IMR-90 (cell line): Measurements from ENCODE around the gene LRRN2. TPM values are rescaled to one million over a fixed set of nuclear protein-coding genes. Genes with fewer than 3 reads are reported as not detected.

ENCODE experiments used
- ATAC-seq: fragments of 200-7000 bp; cut with Tn5 transposase; 2 replicates; pipeline ENCODE4 v1.9.1; 2020; ENCODE audit warnings: low read depth, mild to moderate bottlenecking, moderate library complexity
- BruUV-seq: library from RNA; stranded (reverse); fragments of 400-500 nt; replicated peaks from 2 replicates; lab custom pipeline; 2021; lab: Mats Ljungman, UMichigan
- CTCF ChIA-PET: fragments of 300-600 bp; formaldehyde crosslinking; extraction: SDS; loops from one replicate; lab custom pipeline; 2021; ENCODE audit warnings: antibody characterized with exemption; lab: Yijun Ruan, JAX
- POLR2A ChIA-PET: fragments of 300-600 bp; sonication (Branson Sonifier 250); formaldehyde crosslinking; loops from one replicate; lab custom pipeline; 2022; ENCODE audit warnings: antibody characterized with exemption; ENCODE audit not compliant: unreplicated experiment; lab: Charles Lee
- DNase-seq: peaks from one replicate; pipeline ENCODE4 v3.0.0; 2013
- H2AFZ ChIP-seq: replicated peaks from 2 replicates; pipeline ENCODE3; 2013; ENCODE audit warnings: low read length, mild to moderate bottlenecking; ENCODE audit not compliant: poor library complexity
- H2AK5ac ChIP-seq: 2 replicates; pipeline ENCODE4 v1.6.1; 2013; ENCODE audit warnings: low read depth, low read length, inconsistent platforms
- H2AK9ac ChIP-seq: replicated peaks from 2 replicates; pipeline ENCODE3; 2013; ENCODE audit warnings: mild to moderate bottlenecking, low read depth, low read length, moderate library complexity; ENCODE audit not compliant: poor library complexity
- H2BK120ac ChIP-seq: 2 replicates; pipeline ENCODE4 v1.6.1; 2013; ENCODE audit warnings: low read depth, low read length, inconsistent platforms
- H2BK15ac ChIP-seq: 3 replicates; pipeline ENCODE4 v1.6.1; 2013; ENCODE audit warnings: low read depth, low read length, inconsistent platforms
- H2BK20ac ChIP-seq: 2 replicates; pipeline ENCODE4 v1.6.1; 2013; ENCODE audit warnings: low read depth, mild to moderate bottlenecking, inconsistent platforms, low read length, moderate library complexity
- H2BK5ac ChIP-seq: 2 replicates; pipeline ENCODE4 v1.6.1; 2013; ENCODE audit warnings: mild to moderate bottlenecking, low read depth, low read length, inconsistent platforms; ENCODE audit not compliant: poor library complexity, severe bottlenecking
- H3K14ac ChIP-seq: replicated peaks from 2 replicates; pipeline ENCODE4 v1.6.1; 2013; ENCODE audit warnings: low read depth, low read length, inconsistent platforms
- H3K18ac ChIP-seq: 2 replicates; pipeline ENCODE4 v1.6.1; 2013; ENCODE audit warnings: low read depth, low read length, control low read depth
- H3K23ac ChIP-seq: 2 replicates; pipeline ENCODE4 v1.6.1; 2013; ENCODE audit warnings: low read depth, low read length, inconsistent platforms
- H3K27ac ChIP-seq: 2 replicates; pipeline ENCODE4 v1.5.1; 2013; ENCODE audit warnings: mild to moderate bottlenecking, control low read depth, low read length; ENCODE audit not compliant: insufficient read depth
- H3K27me3 ChIP-seq: 2 replicates; pipeline ENCODE4 v1.6.1; 2013; ENCODE audit warnings: low read length; ENCODE audit not compliant: control insufficient read depth, insufficient read depth
- H3K36me3 ChIP-seq: 2 replicates; pipeline ENCODE4 v1.6.1; 2013; ENCODE audit warnings: low read length, mixed read lengths; ENCODE audit not compliant: control insufficient read depth, insufficient read depth
- H3K4ac ChIP-seq: 2 replicates; pipeline ENCODE4 v1.6.1; 2013; ENCODE audit warnings: low read depth, low read length, inconsistent platforms
- H3K4me1 ChIP-seq: 2 replicates; pipeline ENCODE4 v1.6.1; 2013; ENCODE audit warnings: low read length, mixed read lengths; ENCODE audit not compliant: control insufficient read depth, insufficient read depth
- H3K4me2 ChIP-seq: 2 replicates; pipeline ENCODE4 v1.6.1; 2013; ENCODE audit warnings: low read depth, mild to moderate bottlenecking, control low read depth, low read length, moderate library complexity
- H3K4me3 ChIP-seq: 2 replicates; pipeline ENCODE4 v1.5.1; 2013; ENCODE audit warnings: low read depth, mild to moderate bottlenecking, control low read depth, low read length, moderate library complexity; ENCODE audit not compliant: insufficient read depth
- H3K56ac ChIP-seq: 2 replicates; pipeline ENCODE4 v1.6.1; 2013; ENCODE audit warnings: low read length, inconsistent platforms; ENCODE audit not compliant: insufficient read depth; ENCODE audit errors: extremely low read depth
- H3K79me1 ChIP-seq, 2 experiments: 2 replicates each; pipeline ENCODE4 v1.6.1; 2013; ENCODE audit warnings: low read length in 2 of 2, inconsistent platforms in 1 of 2, low read depth in 1 of 2
- H3K9ac ChIP-seq: 2 replicates; pipeline ENCODE4 v1.6.1; 2013; ENCODE audit warnings: low read depth, low read length, control low read depth
- H3K9me1 ChIP-seq: 2 replicates; pipeline ENCODE4 v1.6.1; 2013; ENCODE audit warnings: low read length, inconsistent platforms; ENCODE audit not compliant: insufficient read depth
- H3K9me3 ChIP-seq: 2 replicates; pipeline ENCODE4 v1.6.1; 2013; ENCODE audit warnings: low read length; ENCODE audit not compliant: control insufficient read depth, insufficient read depth
- H4K20me1 ChIP-seq: 2 replicates; pipeline ENCODE4 v1.6.1; 2013; ENCODE audit warnings: low read length, inconsistent platforms; ENCODE audit not compliant: insufficient read depth
- H4K5ac ChIP-seq: 2 replicates; pipeline ENCODE4 v1.6.1; 2013; ENCODE audit warnings: mild to moderate bottlenecking, low read depth, low read length, control low read depth
- H4K8ac ChIP-seq, 2 experiments: 2 replicates each; pipeline ENCODE4 v1.6.1; 2013; ENCODE audit warnings: low read depth in 2 of 2, low read length in 2 of 2, control low read depth in 1 of 2, inconsistent platforms in 1 of 2
- H4K91ac ChIP-seq: 2 replicates; pipeline ENCODE4 v1.6.1; 2013; ENCODE audit warnings: low read depth, low read length, inconsistent platforms; ENCODE audit not compliant: insufficient read depth
- CEBPB ChIP-seq: IDR thresholded peaks from 2 replicates; pipeline ENCODE4 v1.6.1; 2012; ENCODE audit warnings: low read depth, low read length, improper control_type of control experiment
- CHD1 ChIP-seq: IDR thresholded peaks from 2 replicates; pipeline ENCODE4 v1.6.1; 2012; ENCODE audit warnings: low read depth, low read length, improper control_type of control experiment
- FOS ChIP-seq: fragments of 150-350 bp; IDR thresholded peaks from 2 replicates; pipeline ENCODE4 v1.6.1; 2016; ENCODE audit warnings: low read depth, low read length
- MAFK ChIP-seq: IDR thresholded peaks from 2 replicates; pipeline ENCODE4 v1.6.1; 2012; ENCODE audit warnings: low read depth, low read length, improper control_type of control experiment
- MAZ ChIP-seq: IDR thresholded peaks from 2 replicates; pipeline ENCODE4 v1.6.1; 2012; ENCODE audit warnings: low read depth, mild to moderate bottlenecking, low read length, improper control_type of control experiment, moderate library complexity, borderline replicate concordance
- MXI1 ChIP-seq: IDR thresholded peaks from 2 replicates; pipeline ENCODE4 v1.6.1; 2012; ENCODE audit warnings: low read depth, mild to moderate bottlenecking, low read length, moderate library complexity, borderline replicate concordance
- NFE2L2 ChIP-seq: fragments of 150-350 bp; IDR thresholded peaks from 2 replicates; pipeline ENCODE4 v1.6.1; 2016; ENCODE audit warnings: low read depth, mild to moderate bottlenecking, low read length
- POLR2A ChIP-seq: IDR thresholded peaks from 2 replicates; pipeline ENCODE4 v1.6.1; 2012; ENCODE audit warnings: mild to moderate bottlenecking, low read depth, low read length
- RAD21 ChIP-seq: IDR thresholded peaks from 2 replicates; pipeline ENCODE4 v1.6.1; 2012; ENCODE audit warnings: low read length, improper control_type of control experiment
- RCOR1 ChIP-seq: IDR thresholded peaks from 2 replicates; pipeline ENCODE4 v1.6.1; 2012; ENCODE audit warnings: mild to moderate bottlenecking, low read length, improper control_type of control experiment; ENCODE audit not compliant: insufficient replicate concordance
- RFX5 ChIP-seq: IDR thresholded peaks from 2 replicates; pipeline ENCODE4 v1.8.0; 2012; ENCODE audit warnings: low read depth, mild to moderate bottlenecking, low read length, moderate library complexity
- SMC3 ChIP-seq: fragments of 150-350 bp; IDR thresholded peaks from 2 replicates; pipeline ENCODE4 v1.6.1; 2016; ENCODE audit warnings: low read depth, mild to moderate bottlenecking, antibody characterized with exemption, low read length, moderate library complexity
- USF2 ChIP-seq: fragments of 150-350 bp; IDR thresholded peaks from 2 replicates; pipeline ENCODE4 v1.6.1; 2017; ENCODE audit warnings: mild to moderate bottlenecking, antibody characterized with exemption, low read length, low read depth
- WGBS, 2 experiments: methylation state at CpG; one replicate each; pipeline versions ENCODE4 v1.1.5 to v1.1.7; 2013; ENCODE audit warnings: missing lambda C conversion rate in 2 of 2; ENCODE audit not compliant: insufficient read length in 1 of 2; ENCODE audit errors: extremely low coverage in 2 of 2; 5-methylcytosine and 5-hydroxymethylcytosine counted together
- dilution Hi-C: fragments of 300-500 bp; cut with HindIII; formaldehyde crosslinking; loops from one replicate; pipeline ENCODE4 v1.14.3; 2018; ENCODE audit warnings: low sequenced_read_pairs; ENCODE audit not compliant: unreplicated experiment
- in situ Hi-C: fragments of 300-500 bp; cut with MboI; formaldehyde crosslinking; loops from 3 replicates; pipeline ENCODE4 v1.14.3; 2019; ENCODE audit warnings: low sequenced_read_pairs, inconsistent platforms, mixed read lengths
- intact Hi-C: fragments of 100-400 bp; cut with micrococcal nuclease; formaldehyde crosslinking; loops from 2 replicates; pipeline ENCODE4 v1.10.0; 2022
- polyA plus RNA-seq, 3 experiments: library from polyadenylated mRNA; depleted of rRNA; stranded (reverse); fragments of >200 nt; gene quantifications; 2 replicates each; pipeline ENCODE4 v1.2.3, GENCODE V29; 2012; ENCODE audit warnings: low replicate concordance in 1 of 3
- total RNA-seq: library from RNA; depleted of rRNA; stranded (reverse); fragments of >200 nt; gene quantifications from 2 replicates; pipeline ENCODE4 v1.2.3, GENCODE V29; 2012

The LRRN2 gene
- total and polyA plus RNA-seq, 2 of the 4 experiments (the other 2 are of a cell fraction) = not detected

GRCh38 chr1:204591473-204592090 is 94.0 kb downstream of the LRRN2 start:
- ChIA-PET CTCF (interaction anchor here (1.4 to 1.8 kb wide), 3 partner anchors 19 to 215 kb away, joined by 3 to 6 read pairs (median 4); no protein-coding TSS in a partner anchor), POLR2A (no interaction called here)
- Histone ChIP-seq H4K8ac (0 out of 4 replicates have a peak overlapping the region, but pooled peaks of 1 of the 2 experiments have one; percentile 8), H4K91ac (peak overlapping the region; percentile 86; the same call in 1 of the 2 replicates), H2BK20ac (peak overlapping the region; percentile 97), H3K56ac (no peak overlapping the region), H3K9me3 (no peaks in the 10 kb centered on the region), H2BK15ac (peak overlapping the region; percentile 96; the same call in 1 of the 3 replicates), H3K23ac (peak overlapping the region; percentile 4; the same call in 1 of the 2 replicates), H3K14ac (peak overlapping the region; percentile 88; the same call in 1 of the 2 replicates), H3K9ac (no peak overlapping the region), H2BK120ac (peak overlapping the region; percentile 92), H3K27ac (no peak overlapping the region), H2BK5ac (peak overlapping the region; percentile 9), H3K79me1 (no peaks in the 10 kb centered on the region), H2AK9ac (no peak overlapping the region), H4K5ac (no peak overlapping the region), H2AK5ac (peak overlapping the region; percentile 14), H3K36me3 (no peaks in the 10 kb centered on the region), H3K27me3 (peaks cover 2% of the 10 kb centered on the region), H4K20me1 (no peaks in the 10 kb centered on the region), H3K4me3 (no peak overlapping the region), H3K4me2 (peak overlapping the region; percentile 77), H3K4ac (peak overlapping the region; percentile 34; the same call in 1 of the 2 replicates), H3K9me1 (peaks cover 8% of the 10 kb centered on the region; the same call in 1 of the 2 replicates), H3K18ac (peak overlapping the region; percentile 73; the same call in 1 of the 2 replicates), H2AFZ (no peak overlapping the region), H3K4me1 (peaks cover 11% of the 10 kb centered on the region)
- dilution Hi-C loops (no loop called here), intact Hi-C loops (no loop called here), in situ Hi-C loops (no loop called here)
- TF ChIP-seq POLR2A (no peak), CHD1 (no peak), RAD21 (no peak), RFX5 (no peak), NFE2L2 (no peak), RCOR1 (no peak), MXI1 (peak; percentile 76; the same call in 1 of the 2 replicates), USF2 (no peak), SMC3 (no peak), MAFK (peak; percentile 25; the same call in 1 of the 2 replicates), FOS (peak; percentile 77), CEBPB (no peak), MAZ (no peak)
- WGBS, 2 experiments = no CpG with 5 or more reads among the region's 3 CpGs
- peak; percentile 76 for DNase-seq
- ATAC-seq = peak; percentile 78
- BruUV-seq = no TSS peak
